Muscle layer of colon (tissue), 2 donors: ENCODE data around the gene SCUBE2.

Source experiments
- H3K27ac ChIP-seq: one replicate; pipeline ENCODE4 v1.7.0; 2013; ENCODE audit warnings: low read depth, mild to moderate bottlenecking, low read length, moderate library complexity
- H3K27me3 ChIP-seq, 2 donors: one replicate each; pipeline ENCODE4 v1.7.0; 2013; ENCODE audit warnings: low read length in 2 of 2, mild to moderate bottlenecking in 2 of 2; ENCODE audit not compliant: insufficient read depth in 2 of 2, control insufficient read depth in 1 of 2
- H3K36me3 ChIP-seq: one replicate; pipeline ENCODE4 v1.7.0; 2013; ENCODE audit warnings: mild to moderate bottlenecking, low read length; ENCODE audit not compliant: insufficient read depth
- H3K4me1 ChIP-seq: one replicate; pipeline ENCODE4 v1.7.0; 2013; ENCODE audit warnings: mild to moderate bottlenecking, low read length; ENCODE audit not compliant: insufficient read depth
- H3K4me3 ChIP-seq, 2 donors: one replicate each; pipeline ENCODE4 v1.7.0; 2013; ENCODE audit warnings: low read length in 2 of 2, low read depth in 1 of 2, mild to moderate bottlenecking in 1 of 2, moderate library complexity in 1 of 2
- H3K9ac ChIP-seq: one replicate; pipeline ENCODE4 v1.7.0; 2013; ENCODE audit warnings: low read length
- H3K9me3 ChIP-seq: one replicate; pipeline ENCODE4 v1.7.0; 2013; ENCODE audit warnings: mild to moderate bottlenecking, low read length
- donor health status: abdominal sarcoma.
- donor health status: Adenocarcinoma of cecum.

SCUBE2 gene

DNA sequence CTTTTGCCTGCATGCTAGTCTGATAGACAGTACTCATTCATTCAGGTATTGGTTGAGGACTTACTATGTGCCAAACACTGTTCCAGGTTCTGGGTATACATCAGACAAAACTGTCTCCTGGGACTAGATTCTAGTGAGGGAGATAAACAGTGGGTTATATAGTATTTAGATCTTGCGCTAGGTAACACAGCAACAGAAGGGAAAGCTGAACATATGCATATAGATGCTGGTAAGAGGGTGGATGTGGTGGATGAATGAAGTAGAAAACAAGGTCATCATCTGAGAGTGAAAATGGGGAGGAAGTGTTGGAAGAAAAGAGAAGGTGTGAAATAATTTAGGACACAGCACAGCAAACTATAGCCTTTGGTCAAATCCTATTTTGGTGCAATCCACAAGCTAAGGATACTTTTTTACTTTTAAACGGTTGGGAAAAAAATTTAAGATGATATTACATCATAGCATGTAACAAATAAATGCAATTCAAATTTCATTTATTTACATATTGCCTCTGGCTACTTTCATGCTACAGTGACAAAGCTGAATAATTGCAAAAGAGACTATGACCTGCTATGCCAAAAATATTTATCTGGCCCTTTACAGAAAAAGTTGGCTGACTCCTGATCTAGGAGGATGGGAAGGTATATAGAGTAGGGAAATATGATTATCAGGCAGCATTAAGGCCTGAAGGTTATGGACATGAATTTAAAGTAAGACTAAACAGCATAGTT is 120.0 kb downstream of the SCUBE2 start:
- H3K36me3 ChIP-seq, result no peaks in the 10 kb centered on the region
- H3K9me3 ChIP-seq, result no peaks in the 10 kb centered on the region
- H3K27me3 ChIP-seq, result no peaks in the 10 kb centered on the region
- no peaks in the 10 kb centered on the region for H3K4me1 ChIP-seq
- no peak overlapping the region for H3K9ac ChIP-seq
- H3K27ac ChIP-seq, result no peak overlapping the region
- H3K4me3 ChIP-seq, result no peak overlapping the region
